ENCODE data around the gene KCNIP3.
"Not testable (repeated sequence)": the region's sequence is repeated elsewhere in the genome, so short reads cannot be mapped to it uniquely, and the experiment has no call there.

Gene KCNIP3

GRCh38 chr2:95374451-95374920, 77.3 kb downstream of the KCNIP3 start:
- no peak for DNase-seq

GRCh38 chr2:95374921-95375471, 77.8 kb downstream of the KCNIP3 start:
- DNase-seq = no peak

- DNase-seq = no peak
These were observed 78.5 kb downstream of the KCNIP3 start for GRCh38 chr2:95375532-95376150.

- no peak for DNase-seq
These were observed 79.4 kb downstream of the KCNIP3 start for GRCh38 chr2:95376311-95377215.

DNA sequence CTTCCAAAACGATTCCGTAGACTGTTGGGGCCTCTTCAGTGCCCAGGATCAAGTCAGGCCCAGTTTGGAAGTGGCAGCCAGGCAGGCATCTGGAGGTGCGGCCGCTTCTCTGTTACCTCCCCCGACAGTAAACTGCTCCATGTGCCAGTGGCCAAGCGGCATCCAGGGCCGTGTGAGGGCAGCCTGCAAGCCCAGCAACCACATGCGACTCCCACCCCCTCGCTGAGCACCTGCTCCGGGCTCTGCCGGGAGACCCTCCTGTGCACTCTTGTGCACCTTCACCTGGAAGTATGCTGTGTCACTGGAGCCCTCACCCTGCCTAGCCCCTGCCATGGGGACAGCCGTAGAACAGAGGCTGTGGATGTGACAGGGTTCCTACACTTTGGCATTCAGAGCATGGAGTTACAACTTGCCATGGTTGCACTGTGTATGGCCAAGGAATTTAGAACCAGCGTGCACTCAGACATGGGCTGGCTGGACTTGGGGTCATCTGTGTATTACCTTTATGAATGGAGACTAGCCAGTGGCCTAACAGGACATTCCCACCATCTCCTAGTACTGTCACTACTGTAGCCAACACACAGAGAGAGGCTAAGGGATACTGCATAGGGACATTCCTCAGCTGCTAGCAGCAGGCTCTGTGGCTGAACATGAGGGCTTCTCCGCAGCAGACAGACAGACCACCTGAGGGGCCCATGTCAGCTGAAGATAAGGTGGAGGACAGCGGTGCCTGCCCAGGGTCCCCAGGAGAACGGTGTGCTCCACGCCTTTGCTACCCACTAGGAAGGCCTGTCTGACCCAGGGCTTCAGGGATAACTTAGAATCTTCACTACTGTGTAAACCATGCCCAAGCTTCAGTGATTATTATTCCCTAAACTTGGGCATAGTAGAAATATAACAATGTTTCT, 80.3 kb downstream of the KCNIP3 start:
- no peak for DNase-seq

DNA sequence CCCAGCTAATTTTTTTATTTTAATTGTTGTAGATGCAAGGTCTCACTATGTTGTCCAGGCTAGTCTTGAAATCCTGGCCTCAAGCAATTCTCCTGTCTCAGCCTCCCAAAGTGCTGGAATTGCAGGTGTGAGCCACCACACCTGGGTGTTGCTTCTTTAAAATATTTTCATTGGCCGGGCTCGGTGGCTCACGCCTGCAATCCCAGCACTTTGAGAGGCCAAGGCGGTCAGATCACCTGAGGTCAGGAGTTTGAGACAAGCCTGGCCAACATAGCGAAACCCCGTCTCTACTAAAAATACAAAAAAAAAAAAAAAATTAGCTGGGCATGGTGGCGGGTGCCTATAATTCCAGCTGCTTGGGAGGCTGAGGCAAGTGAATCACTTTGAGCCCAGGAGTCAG, 81.1 kb downstream of the KCNIP3 start:
- not testable (repeated sequence) for DNase-seq

DNA sequence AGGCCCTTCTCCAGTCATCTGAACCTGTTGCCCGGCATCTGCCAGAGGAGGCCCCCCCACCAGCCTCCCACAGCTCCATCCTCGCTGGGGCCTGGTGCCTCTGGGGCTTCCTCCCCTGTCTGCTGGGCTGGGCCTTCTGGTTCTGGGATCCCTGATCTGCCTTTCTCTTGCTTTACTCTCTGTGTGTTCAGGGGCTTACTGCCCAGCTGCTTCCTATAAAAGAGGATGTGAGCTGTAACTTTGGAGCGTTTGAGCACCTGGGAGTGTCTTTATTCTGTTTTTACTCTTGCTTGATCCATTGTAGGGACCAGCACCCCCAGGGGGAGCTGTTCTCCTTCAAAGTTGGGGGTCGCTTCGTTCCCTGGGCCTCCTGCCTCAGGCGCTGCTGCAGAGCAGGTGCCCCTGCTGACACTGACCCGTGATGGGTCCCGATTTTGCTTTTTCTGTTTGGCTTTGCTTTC, 82.3 kb downstream of the KCNIP3 start:
- DNase-seq = no peak

GRCh38 chr2:95380280-95380679, 83.1 kb downstream of the KCNIP3 start:
- DNase-seq = no peak

- no peak for DNase-seq
These were observed 83.6 kb downstream of the KCNIP3 start for GRCh38 chr2:95380731-95381130.

DNA sequence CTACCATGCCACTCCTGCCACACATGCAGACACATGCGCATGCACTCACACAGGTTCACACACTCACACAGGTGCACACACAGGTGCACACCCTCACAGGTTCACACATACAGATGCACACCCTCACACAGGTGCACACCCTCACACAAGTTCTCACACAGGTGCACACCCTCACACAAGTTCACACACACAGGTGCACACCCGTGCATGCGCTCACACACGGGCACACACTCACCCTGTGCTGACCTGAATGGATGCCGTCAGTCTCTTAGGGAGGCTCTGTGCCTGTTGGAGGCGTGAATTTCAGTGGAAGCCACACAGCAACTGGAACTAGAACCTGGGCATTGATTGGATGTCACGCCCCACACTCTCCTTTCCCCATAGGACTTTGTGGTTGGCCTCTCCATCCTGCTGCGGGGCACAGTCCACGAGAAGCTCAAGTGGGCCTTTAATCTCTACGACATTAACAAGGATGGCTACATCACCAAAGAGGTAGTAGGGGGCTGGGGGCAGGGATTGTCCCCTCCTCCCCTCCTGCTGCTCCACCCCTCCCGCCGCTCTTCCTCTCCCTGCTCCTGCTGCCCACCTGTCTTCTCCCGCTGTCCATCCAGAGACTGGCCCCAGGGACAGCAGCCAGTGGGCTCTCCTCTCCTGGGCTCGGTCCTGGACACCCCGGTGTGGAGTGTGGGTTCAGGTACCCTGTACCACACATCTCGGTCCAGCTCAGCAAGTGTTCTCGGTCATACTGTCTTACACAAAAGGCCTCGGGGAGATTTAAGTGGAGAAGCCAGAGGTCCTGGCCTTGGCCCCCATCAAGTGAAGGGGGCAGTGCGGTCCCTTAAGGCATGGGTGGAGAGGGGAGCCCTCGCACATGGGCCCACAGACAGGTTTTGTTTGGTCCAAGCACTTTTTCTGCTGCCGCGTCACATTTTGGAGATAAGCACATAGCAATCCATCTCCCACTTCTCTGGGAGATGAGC, 84.4 kb downstream of the KCNIP3 start:
- DNase-seq = no peak

DNA sequence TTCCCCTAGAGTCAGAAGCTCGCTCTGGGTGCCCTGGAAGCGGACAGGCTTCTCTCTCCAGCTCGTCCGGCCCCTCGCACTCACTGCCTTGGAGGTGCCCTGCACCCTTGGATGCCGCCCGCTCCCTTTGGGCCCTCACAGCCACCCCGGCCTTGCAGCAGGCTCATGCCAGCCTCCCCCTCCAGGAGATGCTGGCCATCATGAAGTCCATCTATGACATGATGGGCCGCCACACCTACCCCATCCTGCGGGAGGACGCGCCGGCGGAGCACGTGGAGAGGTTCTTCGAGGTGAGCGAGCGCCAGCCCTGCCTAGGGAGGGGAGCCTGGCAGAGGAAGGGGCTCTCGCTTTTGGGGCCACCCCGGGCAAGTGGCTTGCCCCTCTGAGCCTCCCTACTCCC, 85.0 kb downstream of the KCNIP3 start:
- DNase-seq = no peak

- DNase-seq = no peak
These were observed 85.8 kb downstream of the KCNIP3 start for GRCh38 chr2:95382686-95383634.

DNA sequence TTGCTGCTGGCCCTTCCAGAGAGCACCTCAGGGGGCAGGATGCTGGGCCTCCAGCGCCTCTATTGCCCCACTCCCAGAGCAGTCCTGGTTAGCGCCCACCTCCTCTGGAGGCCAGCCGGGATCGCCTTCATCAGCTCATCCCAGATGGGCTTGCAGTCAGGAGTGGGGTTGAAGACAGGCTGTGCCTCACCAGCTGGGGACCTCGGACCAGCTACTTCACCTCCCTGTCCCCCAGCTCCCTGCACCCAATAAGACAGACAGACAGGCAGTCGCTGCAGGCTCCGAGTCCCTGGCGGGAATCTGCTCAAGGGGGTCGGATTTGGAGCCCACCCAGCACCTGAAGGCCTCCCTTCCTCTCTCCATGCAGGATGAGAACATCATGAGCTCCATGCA, 86.5 kb downstream of the KCNIP3 start:
- no peak for DNase-seq

DNA sequence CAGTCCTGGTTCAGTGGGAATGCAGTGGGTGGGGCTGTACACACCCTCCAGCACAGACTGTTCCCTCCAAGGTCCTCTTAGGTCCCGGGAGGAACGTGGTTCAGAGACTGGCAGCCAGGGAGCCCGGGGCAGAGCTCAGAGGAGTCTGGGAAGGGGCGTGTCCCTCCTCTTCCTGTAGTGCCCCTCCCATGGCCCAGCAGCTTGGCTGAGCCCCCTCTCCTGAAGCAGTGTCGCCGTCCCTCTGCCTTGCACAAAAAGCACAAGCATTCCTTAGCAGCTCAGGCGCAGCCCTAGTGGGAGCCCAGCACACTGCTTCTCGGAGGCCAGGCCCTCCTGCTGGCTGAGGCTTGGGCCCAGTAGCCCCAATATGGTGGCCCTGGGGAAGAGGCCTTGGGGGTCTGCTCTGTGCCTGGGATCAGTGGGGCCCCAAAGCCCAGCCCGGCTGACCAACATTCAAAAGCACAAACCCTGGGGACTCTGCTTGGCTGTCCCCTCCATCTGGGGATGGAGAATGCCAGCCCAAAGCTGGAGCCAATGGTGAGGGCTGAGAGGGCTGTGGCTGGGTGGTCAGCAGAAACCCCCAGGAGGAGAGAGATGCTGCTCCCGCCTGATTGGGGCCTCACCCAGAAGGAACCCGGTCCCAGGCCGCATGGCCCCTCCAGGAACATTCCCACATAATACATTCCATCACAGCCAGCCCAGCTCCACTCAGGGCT, 87.9 kb downstream of the KCNIP3 start:
- no peak for DNase-seq

DNA sequence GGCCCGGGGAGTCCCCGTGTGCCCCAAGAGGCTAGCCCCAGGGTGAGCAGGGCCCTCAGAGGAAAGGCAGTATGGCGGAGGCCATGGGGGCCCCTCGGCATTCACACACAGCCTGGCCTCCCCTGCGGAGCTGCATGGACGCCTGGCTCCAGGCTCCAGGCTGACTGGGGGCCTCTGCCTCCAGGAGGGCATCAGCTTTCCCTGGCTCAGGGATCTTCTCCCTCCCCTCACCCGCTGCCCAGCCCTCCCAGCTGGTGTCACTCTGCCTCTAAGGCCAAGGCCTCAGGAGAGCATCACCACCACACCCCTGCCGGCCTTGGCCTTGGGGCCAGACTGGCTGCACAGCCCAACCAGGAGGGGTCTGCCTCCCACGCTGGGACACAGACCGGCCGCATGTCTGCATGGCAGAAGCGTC, 88.4 kb downstream of the KCNIP3 start:
- DNase-seq = no peak

GRCh38 chr2:95386031-95386430, 88.9 kb downstream of the KCNIP3 start:
- DNase-seq = no peak

DNA sequence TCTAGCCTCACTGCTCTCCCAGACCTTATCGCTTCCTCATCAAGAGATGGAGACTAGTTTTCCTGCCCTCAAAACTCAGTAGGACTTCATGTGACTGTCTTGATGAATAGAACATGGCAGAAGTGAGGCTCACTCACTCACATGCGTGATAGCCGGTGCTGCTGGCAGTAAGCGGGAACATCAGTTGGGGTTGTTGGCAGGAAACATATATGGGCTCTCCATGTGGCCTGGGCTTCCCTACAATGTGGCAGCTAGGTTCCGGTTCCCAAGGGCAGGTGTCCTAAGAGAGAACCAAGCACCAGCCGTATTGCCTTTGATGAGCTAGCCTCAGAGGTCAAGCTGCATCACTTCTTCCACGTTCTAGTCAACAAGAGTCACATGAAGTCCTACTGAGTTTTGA, 90.2 kb downstream of the KCNIP3 start:
- no peak for DNase-seq

- DNase-seq = no peak
These were observed 91.0 kb downstream of the KCNIP3 start for GRCh38 chr2:95388091-95388692.

DNA sequence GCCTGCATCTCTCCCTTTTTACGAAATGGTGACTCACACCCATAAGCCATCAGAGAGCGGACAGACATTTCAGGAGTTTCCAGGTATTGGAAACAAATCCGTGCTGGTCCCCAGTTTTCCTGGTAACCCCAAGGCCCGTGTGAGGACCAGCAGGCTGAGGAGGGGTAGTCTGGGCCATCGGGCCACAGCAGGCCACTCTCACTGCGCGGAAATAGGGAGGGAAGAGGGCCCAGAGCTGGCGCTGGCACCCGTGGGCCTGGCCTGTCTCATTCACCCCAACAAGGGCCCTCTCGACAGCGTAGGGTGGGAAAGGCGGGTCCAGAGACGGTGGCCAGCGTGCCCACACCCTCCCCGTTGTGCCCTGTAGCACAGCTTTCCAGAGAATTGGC, 91.7 kb downstream of the KCNIP3 start:
- DNase-seq = no peak
